ENCODE results near the gene LCLAT1. TPM values are rescaled to one million over a fixed set of nuclear protein-coding genes. Genes with fewer than 3 reads are reported as not detected.

LCLAT1 gene
- total RNA-seq, 1 donor from 2014 or later = 16.0 TPM

- H3K27ac Mint-ChIP-seq (ENCODE audit: unreplicated experiment) = no peak overlapping the region
- no peaks in the 10 kb centered on the region for H3K27me3 Mint-ChIP-seq (ENCODE audit: unreplicated experiment)
- H3K4me1 Mint-ChIP-seq (ENCODE audit: low read depth, unreplicated experiment) = no peaks in the 10 kb centered on the region
These were observed 40.6 kb downstream of the LCLAT1 start for GRCh38 chr2:30487603-30488002.

GRCh38 chr2:30488012-30488659 is 41.1 kb downstream of the LCLAT1 start:
- no peak for DNase-seq
- Mint-ChIP-seq H3K36me3 (ENCODE audit: unreplicated experiment) (no peaks in the 10 kb centered on the region), H3K27ac (ENCODE audit: unreplicated experiment) (no peak overlapping the region), H3K27me3 (ENCODE audit: unreplicated experiment) (no peaks in the 10 kb centered on the region), H3K9me3 (ENCODE audit: unreplicated experiment) (no peaks in the 10 kb centered on the region), H3K4me1 (ENCODE audit: low read depth, unreplicated experiment) (no peaks in the 10 kb centered on the region), H3K4me3 (ENCODE audit: unreplicated experiment) (no peak overlapping the region)
- TF ChIP-seq CTCF (IDR thresholded peaks at IDR 0.05; ENCODE audit: partially characterized antibody, unreplicated experiment) = no peak

More at GRCh38 chr2:30487603-30488002, 40.6 kb downstream of the LCLAT1 start:
- no peaks in the 10 kb centered on the region for H3K9me3 Mint-ChIP-seq (ENCODE audit: unreplicated experiment)
- no peaks in the 10 kb centered on the region for H3K36me3 Mint-ChIP-seq (ENCODE audit: unreplicated experiment)
- no peak overlapping the region for H3K4me3 Mint-ChIP-seq (ENCODE audit: unreplicated experiment)
- DNase-seq = no peak
- TF ChIP-seq CTCF (IDR thresholded peaks at IDR 0.05; ENCODE audit: partially characterized antibody, unreplicated experiment) = no peak

- TF ChIP-seq CTCF (IDR thresholded peaks at IDR 0.05; ENCODE audit: partially characterized antibody, unreplicated experiment) = no peak
- Mint-ChIP-seq H3K9me3 (ENCODE audit: unreplicated experiment) (no peaks in the 10 kb centered on the region), H3K4me1 (ENCODE audit: low read depth, unreplicated experiment) (no peaks in the 10 kb centered on the region), H3K27ac (ENCODE audit: unreplicated experiment) (no peak overlapping the region), H3K4me3 (ENCODE audit: unreplicated experiment) (no peak overlapping the region), H3K36me3 (ENCODE audit: unreplicated experiment) (no peaks in the 10 kb centered on the region), H3K27me3 (ENCODE audit: unreplicated experiment) (no peaks in the 10 kb centered on the region)
- no peak for DNase-seq
These were observed 44.2 kb downstream of the LCLAT1 start for GRCh38 chr2:30491225-30491624.

- no peak for TF ChIP-seq CTCF (IDR thresholded peaks at IDR 0.05; ENCODE audit: partially characterized antibody, unreplicated experiment)
- Mint-ChIP-seq H3K36me3 (ENCODE audit: unreplicated experiment) (no peaks in the 10 kb centered on the region), H3K27ac (ENCODE audit: unreplicated experiment) (no peak overlapping the region), H3K4me1 (ENCODE audit: low read depth, unreplicated experiment) (no peaks in the 10 kb centered on the region), H3K9me3 (ENCODE audit: unreplicated experiment) (no peaks in the 10 kb centered on the region), H3K4me3 (ENCODE audit: unreplicated experiment) (no peak overlapping the region), H3K27me3 (ENCODE audit: unreplicated experiment) (no peaks in the 10 kb centered on the region)
- DNase-seq = no peak
These were observed 45.1 kb downstream of the LCLAT1 start for GRCh38 chr2:30492185-30492584.

- Mint-ChIP-seq H3K36me3 (ENCODE audit: unreplicated experiment) (no peaks in the 10 kb centered on the region), H3K27me3 (ENCODE audit: unreplicated experiment) (no peaks in the 10 kb centered on the region), H3K27ac (ENCODE audit: unreplicated experiment) (no peak overlapping the region), H3K4me1 (ENCODE audit: low read depth, unreplicated experiment) (no peaks in the 10 kb centered on the region), H3K4me3 (ENCODE audit: unreplicated experiment) (no peak overlapping the region), H3K9me3 (ENCODE audit: unreplicated experiment) (no peaks in the 10 kb centered on the region)
- no peak for TF ChIP-seq CTCF (IDR thresholded peaks at IDR 0.05; ENCODE audit: partially characterized antibody, unreplicated experiment)
- DNase-seq = no peak
These were observed 45.6 kb downstream of the LCLAT1 start for GRCh38 chr2:30492619-30493018.
